Subcutaneous adipose tissue (tissue), 4 donors: ENCODE data around the gene TMEM106C. TPM values are rescaled to one million over a fixed set of nuclear protein-coding genes. Genes with fewer than 3 reads are reported as not detected.

ENCODE experiments used
- CTCF ChIP-seq: fragments of 450-650 bp; IDR thresholded peaks from one replicate; pipeline ENCODE4 v1.5.1; 2016; ENCODE audit warnings: low read depth, mild to moderate bottlenecking, control low read depth, antibody characterized with exemption, moderate library complexity
- total RNA-seq, 4 donors: library from RNA; depleted of rRNA; stranded (reverse); fragments of >200 nt; gene quantifications; one replicate each; pipeline ENCODE4 v1.1.0, GENCODE V29; 2016

Gene TMEM106C
- total RNA-seq, 4 donors from 2014 or later: 16.5 to 49.7 (median 39.4) TPM

- no peak for TF ChIP-seq CTCF
Observed at GRCh38 chr12:47991106-47992061, 28.0 kb downstream of the TMEM106C start.

DNA sequence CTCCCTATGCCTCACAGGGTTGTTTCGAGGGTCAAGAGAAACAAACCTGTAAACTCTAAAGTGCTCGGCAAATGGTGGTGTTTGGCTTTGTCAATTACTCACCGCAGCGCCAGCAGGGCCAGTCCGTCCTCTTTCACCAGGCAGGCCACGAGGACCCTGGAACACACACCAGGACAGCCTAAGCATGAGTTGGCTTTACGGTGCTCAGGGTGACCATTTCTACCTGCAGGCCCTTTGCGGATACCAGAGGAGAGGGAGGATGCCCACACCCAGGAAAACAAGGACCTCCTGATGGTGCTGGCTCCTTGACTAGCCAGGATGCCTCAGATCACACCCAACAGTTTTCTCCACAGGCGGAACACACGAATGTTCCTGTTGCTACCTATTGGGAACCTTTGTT lies 29.4 kb downstream of the TMEM106C start:
- TF ChIP-seq CTCF: no peak

DNA sequence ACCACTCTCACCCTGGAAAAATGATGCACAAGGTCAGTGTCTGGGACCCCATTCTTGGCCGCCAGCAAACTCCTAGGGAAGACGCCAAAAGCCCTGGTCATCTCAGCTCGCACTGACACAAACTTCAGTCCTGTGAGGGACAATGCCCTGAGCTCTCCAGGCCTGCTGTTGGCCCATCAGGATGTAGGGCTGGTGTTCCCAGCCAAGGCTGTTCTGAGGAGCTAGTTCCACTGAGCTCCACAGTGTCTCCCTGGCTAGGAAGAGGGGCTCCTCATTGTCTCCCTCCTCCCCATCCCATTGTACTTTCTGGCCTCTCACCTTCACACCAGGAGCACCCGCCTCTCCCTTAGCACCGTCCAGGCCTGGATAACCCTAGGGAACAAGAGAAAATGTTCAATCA lies 30.1 kb downstream of the TMEM106C start:
- no peak for TF ChIP-seq CTCF

DNA sequence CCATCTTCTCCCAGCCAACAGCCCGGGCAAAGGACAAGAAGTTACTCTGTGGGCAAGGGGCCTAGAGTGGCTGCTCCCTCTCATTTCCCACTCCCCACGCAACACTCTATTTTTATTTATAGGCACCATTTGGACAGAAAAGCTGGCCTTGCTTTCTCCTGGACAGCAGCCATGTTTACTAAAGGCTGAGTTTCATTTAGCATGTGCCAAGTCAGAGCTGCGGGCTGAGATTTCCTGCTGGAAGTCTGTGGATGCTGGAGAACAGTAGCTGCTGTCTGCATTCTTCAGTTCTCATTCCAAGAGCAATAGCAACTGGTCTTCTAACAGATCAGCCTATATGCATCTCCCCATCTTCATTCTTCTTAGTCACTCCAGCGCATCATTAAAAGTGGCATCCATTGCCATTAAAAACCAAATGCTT lies 32.6 kb downstream of the TMEM106C start:
- no peak for TF ChIP-seq CTCF

DNA sequence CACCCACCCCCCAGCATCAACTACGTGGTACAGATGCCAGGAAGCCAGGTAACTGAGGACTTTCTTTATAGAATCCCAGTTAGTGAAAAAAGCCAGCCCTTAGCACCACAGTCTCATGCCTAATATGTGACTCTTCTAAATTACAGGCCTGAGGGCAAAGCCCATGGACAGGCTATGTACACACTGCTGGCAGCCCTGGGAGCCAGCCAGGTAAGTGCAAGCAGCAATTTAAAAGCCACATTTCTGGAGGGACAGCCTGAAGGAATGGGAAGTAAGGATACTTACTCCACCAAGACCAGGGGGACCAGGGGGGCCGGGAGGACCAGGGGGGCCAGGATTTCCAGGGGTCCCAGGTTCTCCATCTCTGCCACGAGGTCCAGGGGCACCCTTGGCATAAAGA lies 33.9 kb downstream of the TMEM106C start:
- no peak for TF ChIP-seq CTCF

DNA sequence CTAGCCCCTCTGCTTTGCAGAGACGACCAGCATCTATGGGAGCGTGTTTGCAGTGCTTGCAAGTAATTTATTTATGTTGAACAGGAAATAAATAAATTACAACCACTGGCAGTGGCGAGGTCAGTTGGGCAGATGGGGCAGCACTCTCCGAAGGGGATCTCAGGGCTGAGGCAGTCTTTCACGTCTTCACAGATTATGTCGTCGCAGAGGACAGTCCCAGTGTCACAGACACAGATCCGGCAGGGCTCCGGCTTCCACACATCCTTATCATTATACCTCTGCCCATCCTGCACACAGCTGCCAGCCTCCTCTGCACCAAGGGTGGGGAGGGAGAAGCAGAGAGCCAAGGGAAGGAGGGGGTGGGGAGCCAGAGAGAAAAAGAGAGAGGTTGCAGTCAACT lies 36.4 kb downstream of the TMEM106C start:
- no peak for TF ChIP-seq CTCF

- TF ChIP-seq CTCF: no peak
Observed at GRCh38 chr12:48000878-48001504, 37.6 kb downstream of the TMEM106C start.
